ENCODE results near the gene RAB4B. TPM values are rescaled to one million over a fixed set of nuclear protein-coding genes. Genes with fewer than 3 reads are reported as not detected.

Gene RAB4B
- total RNA-seq, 4 donors from 2014 or later = 18.7 to 27.5 (median 20.9) TPM

GRCh38 chr19:40750874-40751537, 27.0 kb upstream of the RAB4B start, which contains the start of gene SNRPA:
TSS of gene SNRPA (plus strand) at chr19:40751203. CDS start at chr19:40751409, 206 bp downstream.
- Histone ChIP-seq H3K4me3 (peak within 1 kb of the TSS; percentile 68 to 74), H3K4me1 (peaks cover 0 to 58% (median 28%) of the 10 kb centered on the region in 3 donors), H3K27ac (peak within 1 kb of the TSS; percentile 88 to 94 (median 90)), H3K27me3 (no peaks in the 10 kb centered on the region), H3K9me3 (no peaks in the 10 kb centered on the region), H3K36me3 (peaks cover 0 to 9% of the 10 kb centered on the region in 2 donors)
- WGBS, 2 donors (ENCODE audit: low coverage in 1 of 2) = 0% methylated on average over 4 to 23 of the region's 46 CpGs
- TF ChIP-seq EP300 (IDR thresholded peaks at IDR 0.05) (no peak), CTCF (IDR thresholded peaks at IDR 0.05) (no peak), POLR2AphosphoS5 (IDR thresholded peaks at IDR 0.05) (peak; percentile 93), POLR2A (IDR thresholded peaks at IDR 0.05) (peak; percentile 78 to 79)
- peak; percentile 88 for ATAC-seq

- 61 to 81% methylated on average over 6 to 12 of the region's 12 CpGs for WGBS, 2 donors (ENCODE audit: low coverage in 1 of 2)
- Histone ChIP-seq H3K4me1 (peaks cover 0 to 71% (median 28%) of the 10 kb centered on the region in 3 donors), H3K27ac (peak overlapping the region in 3 of 4 donors; percentile 90 to 94 (median 91)), H3K36me3 (peaks cover 0 to 22% of the 10 kb centered on the region in 2 donors), H3K27me3 (no peaks in the 10 kb centered on the region), H3K4me3 (peak overlapping the region; percentile 61 to 68), H3K9me3 (no peaks in the 10 kb centered on the region)
- TF ChIP-seq POLR2AphosphoS5 (IDR thresholded peaks at IDR 0.05) (no peak), CTCF (IDR thresholded peaks at IDR 0.05) (no peak), POLR2A (IDR thresholded peaks at IDR 0.05) (no peak), EP300 (IDR thresholded peaks at IDR 0.05) (no peak)
- ATAC-seq = no peak
Measured at GRCh38 chr19:40752257-40752781, 25.7 kb upstream of the RAB4B start.

GRCh38 chr19:40754611-40755247, 23.3 kb upstream of the RAB4B start:
- WGBS, 2 donors (ENCODE audit: low coverage in 1 of 2) = 73 to 80% methylated on average over 4 to 7 of the region's 9 CpGs
- no peak for TF ChIP-seq EP300 (IDR thresholded peaks at IDR 0.05)
- no peak for TF ChIP-seq POLR2AphosphoS5 (IDR thresholded peaks at IDR 0.05)
- no peak for TF ChIP-seq CTCF (IDR thresholded peaks at IDR 0.05)
- no peak for TF ChIP-seq POLR2A (IDR thresholded peaks at IDR 0.05)

GRCh38 chr19:40755248-40755624, 22.8 kb upstream of the RAB4B start:
- H3K4me3 ChIP-seq = no peak overlapping the region
- H3K4me1 ChIP-seq = peaks cover 0 to 57% (median 28%) of the 10 kb centered on the region in 3 donors
- ATAC-seq = no peak
- WGBS, 2 donors (ENCODE audit: low coverage in 1 of 2) = 100% methylated on average over 1 of the region's 3 CpGs; no CpG with 5 or more reads in 1 of the 2 donors
- peaks cover 0 to 51% of the 10 kb centered on the region in 2 donors for H3K36me3 ChIP-seq
- no peaks in the 10 kb centered on the region for H3K27me3 ChIP-seq
- H3K9me3 ChIP-seq = no peaks in the 10 kb centered on the region
- no peak overlapping the region for H3K27ac ChIP-seq
- TF ChIP-seq EP300 (IDR thresholded peaks at IDR 0.05) = no peak
- TF ChIP-seq POLR2A (IDR thresholded peaks at IDR 0.05) = no peak
- TF ChIP-seq CTCF (IDR thresholded peaks at IDR 0.05) = no peak
- TF ChIP-seq POLR2AphosphoS5 (IDR thresholded peaks at IDR 0.05) = no peak

More at GRCh38 chr19:40754611-40755247, 23.3 kb upstream of the RAB4B start:
- Histone ChIP-seq H3K9me3 (no peaks in the 10 kb centered on the region), H3K27me3 (no peaks in the 10 kb centered on the region), H3K36me3 (peaks cover 0 to 46% of the 10 kb centered on the region in 2 donors), H3K4me1 (peaks cover 0 to 60% (median 28%) of the 10 kb centered on the region in 3 donors), H3K4me3 (no peak overlapping the region), H3K27ac (peak overlapping the region in 2 of 4 donors; percentile 8 to 49)
- ATAC-seq = no peak
